WTC11 (cell line): ENCODE data around the gene TRIM38. TPM values are rescaled to one million over a fixed set of nuclear protein-coding genes. Genes with fewer than 3 reads are reported as not detected.
A peak's percentile ranks its signal among the peaks of the same experiment; 100 is the strongest.

Source experiments
- ATAC-seq: fragments of 200-7000 bp; cut with Tn5 transposase; 2 replicates; pipeline ENCODE4 v1.10.0; 2021; ENCODE audit warnings: mild to moderate bottlenecking, moderate library complexity
- CTCF ChIA-PET: fragments of 300-600 bp; sonication (Branson Sonifier 250); formaldehyde crosslinking; loops from one replicate; lab custom pipeline; 2021; ENCODE audit warnings: antibody characterized with exemption; lab: Charles Lee
- POLR2A ChIA-PET: fragments of 350-600 bp; sonication (Branson Sonifier 250); formaldehyde crosslinking; loops from one replicate; lab custom pipeline; 2021; ENCODE audit warnings: antibody characterized with exemption; lab: Charles Lee
- DNase-seq: peaks from one replicate; pipeline ENCODE4 v3.0.0; 2021; ENCODE audit warnings: low spot score
- H3K27ac Mint-ChIP-seq: 2 replicates; pipeline ENCODE4 v1.8.0; 2021; ENCODE audit warnings: mixed read lengths
- H3K27me3 Mint-ChIP-seq: 2 replicates; pipeline ENCODE4 v1.8.0; 2021; ENCODE audit warnings: low read depth, mild to moderate bottlenecking, moderate library complexity, mixed read lengths
- H3K36me3 Mint-ChIP-seq: 2 replicates; pipeline ENCODE4 v1.8.0; 2021; ENCODE audit warnings: mixed read lengths
- H3K4me1 Mint-ChIP-seq: 2 replicates; pipeline ENCODE4 v1.8.0; 2022; ENCODE audit warnings: mixed read lengths
- H3K4me3 Mint-ChIP-seq: 2 replicates; pipeline ENCODE4 v1.8.0; 2021; ENCODE audit warnings: mild to moderate bottlenecking, moderate library complexity, mixed read lengths
- H3K9me3 Mint-ChIP-seq: 2 replicates; pipeline ENCODE4 v1.8.0; 2021; ENCODE audit warnings: mixed read lengths
- EMX1 ChIP-seq: fragments of 250-450 bp; sonication (Bioruptor Pico); IDR thresholded peaks from 2 replicates; pipeline ENCODE4 v1.8.0; 2021; ENCODE audit warnings: mild to moderate bottlenecking
- HMGA2 ChIP-seq: fragments of 250-450 bp; sonication (Bioruptor Pico); IDR thresholded peaks from 2 replicates; pipeline ENCODE4 v1.4.0; 2021; ENCODE audit warnings: mild to moderate bottlenecking, moderate library complexity
- IRF2 ChIP-seq: sonication (generic); formaldehyde crosslinking; IDR thresholded peaks from 2 replicates; pipeline ENCODE4 v1.8.0; 2022; ENCODE audit warnings: low read depth, missing genetic modification reagents, borderline replicate concordance
- MXD4 ChIP-seq: fragments of 250-450 bp; sonication (Bioruptor Pico); IDR thresholded peaks from 2 replicates; pipeline ENCODE4 v1.8.0; 2021; ENCODE audit warnings: mild to moderate bottlenecking, moderate library complexity, borderline replicate concordance
- NFATC4 ChIP-seq: fragments of 250-450 bp; sonication (Bioruptor Pico); IDR thresholded peaks from 2 replicates; pipeline ENCODE4 v1.9.0; 2021; ENCODE audit warnings: mild to moderate bottlenecking
- NFE2L1 ChIP-seq: sonication (generic); formaldehyde crosslinking; IDR thresholded peaks from 2 replicates; pipeline ENCODE4 v1.8.1; 2023; ENCODE audit warnings: missing genetic modification reagents
- RORB ChIP-seq: fragments of 250-450 bp; sonication (Bioruptor Pico); IDR thresholded peaks from 2 replicates; pipeline ENCODE4 v1.9.0; 2021; ENCODE audit warnings: mild to moderate bottlenecking
- SP1 ChIP-seq: sonication (generic); formaldehyde crosslinking; conservative IDR thresholded peaks from 2 replicates; pipeline ENCODE4 v1.8.1; 2022; ENCODE audit warnings: missing genetic modification reagents
- ZNF138 ChIP-seq: sonication (generic); formaldehyde crosslinking; conservative IDR thresholded peaks from 2 replicates; pipeline ENCODE4 v1.8.1; 2022; ENCODE audit warnings: mild to moderate bottlenecking, moderate library complexity, missing genetic modification reagents
- ZNF232 ChIP-seq: sonication (generic); formaldehyde crosslinking; IDR thresholded peaks from 2 replicates; pipeline ENCODE4 v1.8.0; 2022; ENCODE audit warnings: mild to moderate bottlenecking, missing genetic modification reagents
- total RNA-seq: library from RNA; stranded (reverse); gene quantifications from 3 replicates; pipeline ENCODE4 v1.2.3, GENCODE V29; 2021
- TF ChIP-seq, protein P1 (sequence below): sonication (generic); formaldehyde crosslinking; conservative IDR thresholded peaks from 2 replicates; pipeline ENCODE4 v1.8.1; 2023; ENCODE audit warnings: mild to moderate bottlenecking, low read depth, missing genetic modification reagents, moderate library complexity
- TF ChIP-seq, protein P2 (sequence below): sonication (generic); formaldehyde crosslinking; IDR thresholded peaks from 2 replicates; pipeline ENCODE4 v1.8.1; 2023; ENCODE audit warnings: mild to moderate bottlenecking, missing genetic modification reagents, moderate library complexity
- TF ChIP-seq, protein P3 (sequence below): sonication (generic); formaldehyde crosslinking; IDR thresholded peaks from 2 replicates; pipeline ENCODE4 v1.8.0; 2023; ENCODE audit warnings: missing genetic modification reagents
- TF ChIP-seq, protein P4 (sequence below): sonication (generic); formaldehyde crosslinking; conservative IDR thresholded peaks from 2 replicates; pipeline ENCODE4 v1.8.1; 2022; ENCODE audit warnings: mild to moderate bottlenecking, missing genetic modification reagents
- TF ChIP-seq, protein P5 (sequence below): fragments of 250-450 bp; sonication (Bioruptor Pico); IDR thresholded peaks from 2 replicates; pipeline ENCODE4 v1.8.0; 2021; ENCODE audit warnings: mild to moderate bottlenecking
- TF ChIP-seq, protein P6 (sequence below): sonication (generic); formaldehyde crosslinking; IDR thresholded peaks from 2 replicates; pipeline ENCODE4 v1.8.1; 2023; ENCODE audit warnings: mild to moderate bottlenecking, moderate library complexity, missing genetic modification reagents
- TF ChIP-seq, protein P7 (sequence below): sonication (generic); formaldehyde crosslinking; IDR thresholded peaks from 2 replicates; pipeline ENCODE4 v1.8.1; 2022; ENCODE audit warnings: mild to moderate bottlenecking, missing genetic modification reagents, moderate library complexity, borderline replicate concordance
- TF ChIP-seq, protein P8 (sequence below): sonication (generic); formaldehyde crosslinking; IDR thresholded peaks from 2 replicates; pipeline ENCODE4 v1.8.1; 2023; ENCODE audit warnings: mild to moderate bottlenecking, missing genetic modification reagents
- TF ChIP-seq, protein P9 (sequence below): sonication (generic); formaldehyde crosslinking; IDR thresholded peaks from 2 replicates; pipeline ENCODE4 v1.8.1; 2022; ENCODE audit warnings: mild to moderate bottlenecking, moderate library complexity, missing genetic modification reagents
- TF ChIP-seq, protein P10 (sequence below): sonication (generic); formaldehyde crosslinking; IDR thresholded peaks from 2 replicates; pipeline ENCODE4 v1.8.1; 2023; ENCODE audit warnings: mild to moderate bottlenecking, missing genetic modification reagents, borderline replicate concordance

TRIM38 gene
- total RNA-seq, 1 experiment from 2014 or later = 1.6 TPM

DNA sequence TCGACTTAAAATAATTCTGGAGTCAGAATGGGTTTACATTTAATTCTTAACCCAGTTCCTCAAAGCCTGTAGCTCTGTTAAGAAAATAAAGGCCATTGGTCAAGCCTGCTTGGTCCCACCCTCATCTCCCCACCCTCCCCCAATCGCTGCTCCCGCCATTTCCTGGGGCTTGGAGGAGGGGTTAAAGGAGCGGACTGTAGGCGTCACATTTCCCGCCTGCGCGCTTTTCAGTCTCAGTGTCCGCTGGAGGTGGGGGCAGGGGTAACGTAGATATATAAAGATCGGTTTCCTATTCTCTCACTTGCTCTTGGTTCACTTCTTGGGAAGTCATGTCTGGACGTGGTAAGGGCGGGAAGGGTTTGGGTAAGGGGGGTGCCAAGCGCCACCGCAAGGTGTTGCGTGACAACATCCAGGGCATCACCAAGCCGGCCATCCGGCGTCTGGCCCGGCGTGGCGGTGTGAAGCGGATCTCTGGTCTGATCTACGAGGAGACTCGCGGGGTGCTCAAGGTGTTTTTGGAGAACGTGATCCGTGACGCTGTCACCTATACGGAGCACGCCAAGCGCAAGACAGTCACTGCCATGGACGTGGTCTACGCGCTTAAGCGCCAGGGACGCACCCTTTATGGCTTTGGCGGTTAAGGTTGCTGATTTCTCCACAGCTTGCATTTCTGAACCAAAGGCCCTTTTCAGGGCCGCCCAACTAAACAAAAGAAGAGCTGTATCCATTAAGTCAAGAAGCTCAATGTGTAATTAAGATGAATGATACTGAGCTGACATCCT is 58.9 kb downstream of the TRIM38 start:
- Mint-ChIP-seq H3K27ac (peak overlapping the region; percentile 100), H3K9me3 (peaks cover 6% of the 10 kb centered on the region), H3K4me1 (peaks cover 59% of the 10 kb centered on the region), H3K27me3 (no peaks in the 10 kb centered on the region), H3K36me3 (no peaks in the 10 kb centered on the region), H3K4me3 (peak overlapping the region; percentile 97)
- ATAC-seq (peak; percentile 76), DNase-seq (peak; percentile 93)
- CTCF ChIA-PET = interaction anchor here (0.7 to 4.0 kb wide), 3 partner anchors 9 to 29 kb away, joined by 3 to 19 read pairs (median 5); a partner anchor contains a TSS
- POLR2A ChIA-PET = interaction anchor here (0.5 to 8.4 kb wide), 30 partner anchors 10 to 1872 kb away, joined by 3 to 199 read pairs (median 6); a partner anchor contains a TSS
- TF ChIP-seq RORB (CRISPR knock-in tag) (no peak), NFE2L1 (CRISPR knock-in tag) (0 out of 2 replicates have a peak, but pooled peaks have one; percentile 51), ZNF232 (CRISPR knock-in tag) (no peak), NFATC4 (peak; percentile 69; the same call in 1 of the 2 replicates), HMGA2 (CRISPR knock-in tag) (no peak), EMX1 (CRISPR knock-in tag) (peak; percentile 80), SP1 (CRISPR knock-in tag) (peak; percentile 37; the same call in 1 of the 2 replicates), IRF2 (CRISPR knock-in tag) (no peak), MXD4 (CRISPR knock-in tag) (no peak), ZNF138 (CRISPR knock-in tag) (no peak)
- TF ChIP-seq, protein P1, sequence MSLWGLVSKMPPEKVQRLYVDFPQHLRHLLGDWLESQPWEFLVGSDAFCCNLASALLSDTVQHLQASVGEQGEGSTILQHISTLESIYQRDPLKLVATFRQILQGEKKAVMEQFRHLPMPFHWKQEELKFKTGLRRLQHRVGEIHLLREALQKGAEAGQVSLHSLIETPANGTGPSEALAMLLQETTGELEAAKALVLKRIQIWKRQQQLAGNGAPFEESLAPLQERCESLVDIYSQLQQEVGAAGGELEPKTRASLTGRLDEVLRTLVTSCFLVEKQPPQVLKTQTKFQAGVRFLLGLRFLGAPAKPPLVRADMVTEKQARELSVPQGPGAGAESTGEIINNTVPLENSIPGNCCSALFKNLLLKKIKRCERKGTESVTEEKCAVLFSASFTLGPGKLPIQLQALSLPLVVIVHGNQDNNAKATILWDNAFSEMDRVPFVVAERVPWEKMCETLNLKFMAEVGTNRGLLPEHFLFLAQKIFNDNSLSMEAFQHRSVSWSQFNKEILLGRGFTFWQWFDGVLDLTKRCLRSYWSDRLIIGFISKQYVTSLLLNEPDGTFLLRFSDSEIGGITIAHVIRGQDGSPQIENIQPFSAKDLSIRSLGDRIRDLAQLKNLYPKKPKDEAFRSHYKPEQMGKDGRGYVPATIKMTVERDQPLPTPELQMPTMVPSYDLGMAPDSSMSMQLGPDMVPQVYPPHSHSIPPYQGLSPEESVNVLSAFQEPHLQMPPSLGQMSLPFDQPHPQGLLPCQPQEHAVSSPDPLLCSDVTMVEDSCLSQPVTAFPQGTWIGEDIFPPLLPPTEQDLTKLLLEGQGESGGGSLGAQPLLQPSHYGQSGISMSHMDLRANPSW (CRISPR knock-in tag) = no peak
- TF ChIP-seq, protein P2, sequence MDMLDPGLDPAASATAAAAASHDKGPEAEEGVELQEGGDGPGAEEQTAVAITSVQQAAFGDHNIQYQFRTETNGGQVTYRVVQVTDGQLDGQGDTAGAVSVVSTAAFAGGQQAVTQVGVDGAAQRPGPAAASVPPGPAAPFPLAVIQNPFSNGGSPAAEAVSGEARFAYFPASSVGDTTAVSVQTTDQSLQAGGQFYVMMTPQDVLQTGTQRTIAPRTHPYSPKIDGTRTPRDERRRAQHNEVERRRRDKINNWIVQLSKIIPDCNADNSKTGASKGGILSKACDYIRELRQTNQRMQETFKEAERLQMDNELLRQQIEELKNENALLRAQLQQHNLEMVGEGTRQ (CRISPR knock-in tag) = no peak
- TF ChIP-seq, protein P3, sequence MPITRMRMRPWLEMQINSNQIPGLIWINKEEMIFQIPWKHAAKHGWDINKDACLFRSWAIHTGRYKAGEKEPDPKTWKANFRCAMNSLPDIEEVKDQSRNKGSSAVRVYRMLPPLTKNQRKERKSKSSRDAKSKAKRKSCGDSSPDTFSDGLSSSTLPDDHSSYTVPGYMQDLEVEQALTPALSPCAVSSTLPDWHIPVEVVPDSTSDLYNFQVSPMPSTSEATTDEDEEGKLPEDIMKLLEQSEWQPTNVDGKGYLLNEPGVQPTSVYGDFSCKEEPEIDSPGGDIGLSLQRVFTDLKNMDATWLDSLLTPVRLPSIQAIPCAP (CRISPR knock-in tag) = no peak; the same call in 1 of the 2 replicates
- TF ChIP-seq, protein P4, sequence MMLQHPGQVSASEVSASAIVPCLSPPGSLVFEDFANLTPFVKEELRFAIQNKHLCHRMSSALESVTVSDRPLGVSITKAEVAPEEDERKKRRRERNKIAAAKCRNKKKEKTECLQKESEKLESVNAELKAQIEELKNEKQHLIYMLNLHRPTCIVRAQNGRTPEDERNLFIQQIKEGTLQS (CRISPR knock-in tag) = no peak
- TF ChIP-seq, protein P5, sequence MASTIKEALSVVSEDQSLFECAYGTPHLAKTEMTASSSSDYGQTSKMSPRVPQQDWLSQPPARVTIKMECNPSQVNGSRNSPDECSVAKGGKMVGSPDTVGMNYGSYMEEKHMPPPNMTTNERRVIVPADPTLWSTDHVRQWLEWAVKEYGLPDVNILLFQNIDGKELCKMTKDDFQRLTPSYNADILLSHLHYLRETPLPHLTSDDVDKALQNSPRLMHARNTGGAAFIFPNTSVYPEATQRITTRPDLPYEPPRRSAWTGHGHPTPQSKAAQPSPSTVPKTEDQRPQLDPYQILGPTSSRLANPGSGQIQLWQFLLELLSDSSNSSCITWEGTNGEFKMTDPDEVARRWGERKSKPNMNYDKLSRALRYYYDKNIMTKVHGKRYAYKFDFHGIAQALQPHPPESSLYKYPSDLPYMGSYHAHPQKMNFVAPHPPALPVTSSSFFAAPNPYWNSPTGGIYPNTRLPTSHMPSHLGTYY (CRISPR knock-in tag) = peak; percentile 85
- TF ChIP-seq, protein P6, sequence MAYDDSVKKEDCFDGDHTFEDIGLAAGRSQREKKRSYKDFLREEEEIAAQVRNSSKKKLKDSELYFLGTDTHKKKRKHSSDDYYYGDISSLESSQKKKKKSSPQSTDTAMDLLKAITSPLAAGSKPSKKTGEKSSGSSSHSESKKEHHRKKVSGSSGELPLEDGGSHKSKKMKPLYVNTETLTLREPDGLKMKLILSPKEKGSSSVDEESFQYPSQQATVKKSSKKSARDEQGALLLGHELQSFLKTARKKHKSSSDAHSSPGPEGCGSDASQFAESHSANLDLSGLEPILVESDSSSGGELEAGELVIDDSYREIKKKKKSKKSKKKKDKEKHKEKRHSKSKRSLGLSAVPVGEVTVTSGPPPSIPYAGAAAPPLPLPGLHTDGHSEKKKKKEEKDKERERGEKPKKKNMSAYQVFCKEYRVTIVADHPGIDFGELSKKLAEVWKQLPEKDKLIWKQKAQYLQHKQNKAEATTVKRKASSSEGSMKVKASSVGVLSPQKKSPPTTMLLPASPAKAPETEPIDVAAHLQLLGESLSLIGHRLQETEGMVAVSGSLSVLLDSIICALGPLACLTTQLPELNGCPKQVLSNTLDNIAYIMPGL (CRISPR knock-in tag) = no peak
- TF ChIP-seq, protein P7, sequence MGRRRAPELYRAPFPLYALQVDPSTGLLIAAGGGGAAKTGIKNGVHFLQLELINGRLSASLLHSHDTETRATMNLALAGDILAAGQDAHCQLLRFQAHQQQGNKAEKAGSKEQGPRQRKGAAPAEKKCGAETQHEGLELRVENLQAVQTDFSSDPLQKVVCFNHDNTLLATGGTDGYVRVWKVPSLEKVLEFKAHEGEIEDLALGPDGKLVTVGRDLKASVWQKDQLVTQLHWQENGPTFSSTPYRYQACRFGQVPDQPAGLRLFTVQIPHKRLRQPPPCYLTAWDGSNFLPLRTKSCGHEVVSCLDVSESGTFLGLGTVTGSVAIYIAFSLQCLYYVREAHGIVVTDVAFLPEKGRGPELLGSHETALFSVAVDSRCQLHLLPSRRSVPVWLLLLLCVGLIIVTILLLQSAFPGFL (CRISPR knock-in tag) = 0 out of 2 replicates have a peak, but pooled peaks have one; percentile 21
- TF ChIP-seq, protein P8, sequence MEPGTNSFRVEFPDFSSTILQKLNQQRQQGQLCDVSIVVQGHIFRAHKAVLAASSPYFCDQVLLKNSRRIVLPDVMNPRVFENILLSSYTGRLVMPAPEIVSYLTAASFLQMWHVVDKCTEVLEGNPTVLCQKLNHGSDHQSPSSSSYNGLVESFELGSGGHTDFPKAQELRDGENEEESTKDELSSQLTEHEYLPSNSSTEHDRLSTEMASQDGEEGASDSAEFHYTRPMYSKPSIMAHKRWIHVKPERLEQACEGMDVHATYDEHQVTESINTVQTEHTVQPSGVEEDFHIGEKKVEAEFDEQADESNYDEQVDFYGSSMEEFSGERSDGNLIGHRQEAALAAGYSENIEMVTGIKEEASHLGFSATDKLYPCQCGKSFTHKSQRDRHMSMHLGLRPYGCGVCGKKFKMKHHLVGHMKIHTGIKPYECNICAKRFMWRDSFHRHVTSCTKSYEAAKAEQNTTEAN (CRISPR knock-in tag) = 0 out of 2 replicates have a peak, but pooled peaks have one; percentile 20
- TF ChIP-seq, protein P9, sequence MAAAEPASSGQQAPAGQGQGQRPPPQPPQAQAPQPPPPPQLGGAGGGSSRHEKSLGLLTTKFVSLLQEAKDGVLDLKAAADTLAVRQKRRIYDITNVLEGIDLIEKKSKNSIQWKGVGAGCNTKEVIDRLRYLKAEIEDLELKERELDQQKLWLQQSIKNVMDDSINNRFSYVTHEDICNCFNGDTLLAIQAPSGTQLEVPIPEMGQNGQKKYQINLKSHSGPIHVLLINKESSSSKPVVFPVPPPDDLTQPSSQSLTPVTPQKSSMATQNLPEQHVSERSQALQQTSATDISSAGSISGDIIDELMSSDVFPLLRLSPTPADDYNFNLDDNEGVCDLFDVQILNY = peak; percentile 60; the same call in 1 of the 2 replicates
- TF ChIP-seq, protein P10, sequence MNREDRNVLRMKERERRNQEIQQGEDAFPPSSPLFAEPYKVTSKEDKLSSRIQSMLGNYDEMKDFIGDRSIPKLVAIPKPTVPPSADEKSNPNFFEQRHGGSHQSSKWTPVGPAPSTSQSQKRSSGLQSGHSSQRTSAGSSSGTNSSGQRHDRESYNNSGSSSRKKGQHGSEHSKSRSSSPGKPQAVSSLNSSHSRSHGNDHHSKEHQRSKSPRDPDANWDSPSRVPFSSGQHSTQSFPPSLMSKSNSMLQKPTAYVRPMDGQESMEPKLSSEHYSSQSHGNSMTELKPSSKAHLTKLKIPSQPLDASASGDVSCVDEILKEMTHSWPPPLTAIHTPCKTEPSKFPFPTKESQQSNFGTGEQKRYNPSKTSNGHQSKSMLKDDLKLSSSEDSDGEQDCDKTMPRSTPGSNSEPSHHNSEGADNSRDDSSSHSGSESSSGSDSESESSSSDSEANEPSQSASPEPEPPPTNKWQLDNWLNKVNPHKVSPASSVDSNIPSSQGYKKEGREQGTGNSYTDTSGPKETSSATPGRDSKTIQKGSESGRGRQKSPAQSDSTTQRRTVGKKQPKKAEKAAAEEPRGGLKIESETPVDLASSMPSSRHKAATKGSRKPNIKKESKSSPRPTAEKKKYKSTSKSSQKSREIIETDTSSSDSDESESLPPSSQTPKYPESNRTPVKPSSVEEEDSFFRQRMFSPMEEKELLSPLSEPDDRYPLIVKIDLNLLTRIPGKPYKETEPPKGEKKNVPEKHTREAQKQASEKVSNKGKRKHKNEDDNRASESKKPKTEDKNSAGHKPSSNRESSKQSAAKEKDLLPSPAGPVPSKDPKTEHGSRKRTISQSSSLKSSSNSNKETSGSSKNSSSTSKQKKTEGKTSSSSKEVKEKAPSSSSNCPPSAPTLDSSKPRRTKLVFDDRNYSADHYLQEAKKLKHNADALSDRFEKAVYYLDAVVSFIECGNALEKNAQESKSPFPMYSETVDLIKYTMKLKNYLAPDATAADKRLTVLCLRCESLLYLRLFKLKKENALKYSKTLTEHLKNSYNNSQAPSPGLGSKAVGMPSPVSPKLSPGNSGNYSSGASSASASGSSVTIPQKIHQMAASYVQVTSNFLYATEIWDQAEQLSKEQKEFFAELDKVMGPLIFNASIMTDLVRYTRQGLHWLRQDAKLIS (CRISPR knock-in tag) = no peak
